Coronary artery (tissue), 2 donors: Measurements from ENCODE around the gene TSPAN9.

ENCODE experiments used
- DNase-seq: peaks from one replicate; pipeline ENCODE4 v3.0.0-alpha.2; 2017; ENCODE audit warnings: low spot score
- H3K27ac ChIP-seq, 2 donors: fragments of 200-600 bp; sonication (generic); one replicate each; pipeline ENCODE4 v1.5.1; 2016 to 2019
- H3K4me3 ChIP-seq: fragments of 200-600 bp; sonication (generic); 2 replicates; pipeline ENCODE4 v1.5.1; 2016; ENCODE audit warnings: mild to moderate bottlenecking, moderate library complexity
- TF ChIP-seq, protein P1 (sequence below): fragments of 200-600 bp; sonication (generic); IDR thresholded peaks from one replicate; pipeline ENCODE4 v1.5.1; 2019; ENCODE audit warnings: antibody characterized with exemption

Gene TSPAN9

DNA sequence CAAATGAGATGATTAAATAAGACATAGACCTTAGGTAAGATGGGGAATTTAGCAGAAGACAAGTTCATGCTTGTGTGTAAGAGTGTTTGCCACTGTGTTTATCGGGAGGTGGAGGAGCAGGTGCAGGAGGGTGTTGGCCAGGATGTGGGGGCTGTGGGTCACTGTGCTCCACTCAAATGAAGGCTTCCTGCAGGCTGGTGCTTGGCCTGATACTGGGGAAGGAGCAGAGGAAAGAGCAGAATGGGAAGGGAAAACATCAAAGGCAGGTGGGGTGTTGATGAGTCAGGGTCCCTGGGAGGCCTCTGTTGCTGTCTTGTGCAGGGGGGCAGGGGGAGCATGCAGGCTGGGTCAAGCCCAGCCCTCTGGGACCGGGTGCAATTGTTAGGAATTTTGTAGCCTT lies 126.5 kb downstream of the TSPAN9 start:
- Histone ChIP-seq H3K27ac (no peak overlapping the region), H3K4me3 (no peak overlapping the region)
- DNase-seq: no peak
- TF ChIP-seq, protein P1, sequence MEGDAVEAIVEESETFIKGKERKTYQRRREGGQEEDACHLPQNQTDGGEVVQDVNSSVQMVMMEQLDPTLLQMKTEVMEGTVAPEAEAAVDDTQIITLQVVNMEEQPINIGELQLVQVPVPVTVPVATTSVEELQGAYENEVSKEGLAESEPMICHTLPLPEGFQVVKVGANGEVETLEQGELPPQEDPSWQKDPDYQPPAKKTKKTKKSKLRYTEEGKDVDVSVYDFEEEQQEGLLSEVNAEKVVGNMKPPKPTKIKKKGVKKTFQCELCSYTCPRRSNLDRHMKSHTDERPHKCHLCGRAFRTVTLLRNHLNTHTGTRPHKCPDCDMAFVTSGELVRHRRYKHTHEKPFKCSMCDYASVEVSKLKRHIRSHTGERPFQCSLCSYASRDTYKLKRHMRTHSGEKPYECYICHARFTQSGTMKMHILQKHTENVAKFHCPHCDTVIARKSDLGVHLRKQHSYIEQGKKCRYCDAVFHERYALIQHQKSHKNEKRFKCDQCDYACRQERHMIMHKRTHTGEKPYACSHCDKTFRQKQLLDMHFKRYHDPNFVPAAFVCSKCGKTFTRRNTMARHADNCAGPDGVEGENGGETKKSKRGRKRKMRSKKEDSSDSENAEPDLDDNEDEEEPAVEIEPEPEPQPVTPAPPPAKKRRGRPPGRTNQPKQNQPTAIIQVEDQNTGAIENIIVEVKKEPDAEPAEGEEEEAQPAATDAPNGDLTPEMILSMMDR: no peak

DNA sequence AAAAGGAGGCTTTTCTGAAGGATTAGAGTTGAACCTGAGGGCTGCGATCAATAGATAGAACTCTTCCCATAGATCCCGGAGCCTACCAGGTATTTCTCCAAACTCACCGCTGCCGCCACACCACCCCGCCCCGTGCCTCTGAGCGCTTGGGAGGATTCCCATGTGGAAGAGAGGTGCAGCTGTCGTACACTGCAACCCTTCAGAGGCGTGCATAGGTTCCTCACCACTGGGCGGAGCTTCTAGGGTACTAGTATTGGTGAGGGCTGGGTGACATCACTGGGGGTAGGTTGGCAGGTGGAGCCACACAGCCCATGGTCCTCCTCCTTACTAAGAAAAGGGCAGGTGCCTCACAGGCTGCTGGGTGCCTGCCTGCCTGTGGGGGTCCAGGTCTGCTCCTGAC lies 127.0 kb downstream of the TSPAN9 start:
- H3K27ac ChIP-seq: no peak overlapping the region
- H3K4me3 ChIP-seq: no peak overlapping the region
- DNase-seq: no peak
- TF ChIP-seq, protein P1: no peak

DNA sequence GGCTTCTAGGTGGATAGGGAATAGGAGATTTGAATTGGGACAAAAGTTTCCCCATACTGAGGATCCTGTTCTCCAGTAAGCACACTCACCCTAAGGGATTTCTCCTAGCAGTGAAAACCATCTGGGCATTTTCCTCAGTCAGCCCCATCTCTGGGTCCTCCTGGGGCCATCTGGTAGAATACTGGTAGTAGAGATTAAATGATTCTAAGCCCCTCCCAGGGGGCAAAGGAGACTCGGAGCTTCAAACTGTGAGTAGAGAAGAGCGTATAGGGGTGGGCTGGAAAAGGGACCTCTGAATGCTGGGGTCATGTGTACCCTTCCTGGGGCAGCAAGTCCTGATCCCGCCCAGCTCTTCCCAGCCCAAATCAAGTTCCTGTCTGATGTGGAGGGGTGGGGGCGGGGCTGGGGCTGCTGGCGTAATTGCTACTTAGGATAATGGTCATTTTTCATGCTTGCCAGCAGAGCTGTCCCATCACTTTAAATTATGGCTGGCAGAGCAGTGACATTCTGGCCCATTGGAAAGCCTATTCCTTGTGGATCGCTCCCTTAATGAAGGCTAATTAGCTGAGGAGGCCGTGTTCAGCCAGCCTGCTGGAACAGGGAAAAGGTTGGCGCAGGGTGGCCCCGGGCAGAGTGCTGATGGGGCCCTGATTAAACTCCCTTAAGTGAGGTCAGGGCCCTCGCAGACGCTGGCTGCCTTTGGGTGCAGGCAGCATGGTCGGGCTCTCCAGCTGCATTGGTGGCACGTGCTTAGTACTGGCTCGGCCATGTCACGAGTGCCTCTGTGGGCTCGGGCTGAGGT lies 127.8 kb downstream of the TSPAN9 start:
- DNase-seq: no peak
- Histone ChIP-seq H3K4me3 (no peak overlapping the region), H3K27ac (peak overlapping the region in 1 of 2 donors; percentile 26)
- TF ChIP-seq, protein P1: no peak

DNA sequence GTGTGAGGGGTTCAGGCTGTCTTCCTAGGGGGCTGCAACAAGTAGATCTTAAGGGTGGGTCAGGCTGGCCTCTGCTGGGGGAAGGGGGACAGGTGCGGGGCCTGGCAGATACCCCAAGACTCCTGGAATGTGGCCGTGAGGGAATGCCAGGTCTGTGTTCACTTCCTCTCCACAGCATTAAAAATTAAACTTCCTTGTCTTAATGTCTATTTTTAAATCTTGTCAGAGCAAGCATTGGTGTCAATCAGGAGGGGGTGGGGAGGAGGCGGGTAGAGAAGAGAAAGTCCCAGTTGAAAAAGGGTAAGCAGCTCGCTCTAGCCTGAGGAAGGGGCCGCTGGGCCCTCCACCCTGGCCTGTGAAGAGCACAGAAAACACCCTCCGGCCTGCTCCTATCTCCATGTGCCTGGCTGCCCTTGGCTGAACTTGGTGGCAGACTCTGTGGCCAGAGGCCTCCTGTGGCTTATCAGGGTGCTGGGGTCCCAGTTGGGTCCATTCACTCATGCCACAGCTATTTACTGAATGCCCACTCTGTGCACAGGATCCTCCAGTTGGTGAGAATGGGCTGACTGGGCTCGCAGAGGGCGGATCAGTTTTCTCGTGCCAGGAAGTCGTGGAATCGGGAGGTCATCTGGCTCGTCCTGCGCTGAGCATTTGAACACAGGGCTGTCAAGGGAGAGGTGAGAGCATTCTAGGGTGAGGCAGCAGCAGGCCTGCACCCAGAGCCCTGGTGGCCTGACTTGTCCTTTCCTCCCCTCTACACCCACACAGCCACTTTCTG lies 128.8 kb downstream of the TSPAN9 start:
- DNase-seq: no peak
- TF ChIP-seq, protein P1: no peak
- Histone ChIP-seq H3K27ac (peak overlapping the region in 1 of 2 donors; percentile 26), H3K4me3 (no peak overlapping the region)

DNA sequence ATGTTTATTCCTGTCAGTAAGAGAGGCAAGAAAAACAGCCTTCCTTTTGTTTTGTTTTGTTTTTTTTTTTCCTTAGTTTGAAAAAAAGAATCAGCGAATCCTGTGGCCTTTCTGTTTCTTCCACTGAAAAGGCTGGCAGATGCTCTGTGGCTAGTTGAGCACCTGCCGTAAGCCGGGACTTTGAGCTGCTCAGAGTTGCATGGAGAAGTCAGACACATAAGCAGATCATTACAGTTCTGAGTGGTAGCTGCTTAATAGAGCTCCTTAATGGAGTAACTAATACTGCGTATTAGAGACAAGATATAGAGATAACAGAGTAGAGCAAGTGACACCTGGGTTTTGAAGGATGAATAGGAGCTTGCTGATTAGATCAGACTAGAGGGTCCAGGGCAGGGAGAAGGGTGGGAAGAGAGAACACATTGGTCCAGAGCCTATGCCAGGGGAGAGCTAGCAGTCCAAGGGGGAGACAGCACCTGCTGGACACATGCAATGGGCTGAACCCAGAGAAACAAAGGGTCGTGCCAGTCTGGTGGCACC lies 129.4 kb downstream of the TSPAN9 start:
- no peak overlapping the region for H3K27ac ChIP-seq
- no peak for DNase-seq

DNA sequence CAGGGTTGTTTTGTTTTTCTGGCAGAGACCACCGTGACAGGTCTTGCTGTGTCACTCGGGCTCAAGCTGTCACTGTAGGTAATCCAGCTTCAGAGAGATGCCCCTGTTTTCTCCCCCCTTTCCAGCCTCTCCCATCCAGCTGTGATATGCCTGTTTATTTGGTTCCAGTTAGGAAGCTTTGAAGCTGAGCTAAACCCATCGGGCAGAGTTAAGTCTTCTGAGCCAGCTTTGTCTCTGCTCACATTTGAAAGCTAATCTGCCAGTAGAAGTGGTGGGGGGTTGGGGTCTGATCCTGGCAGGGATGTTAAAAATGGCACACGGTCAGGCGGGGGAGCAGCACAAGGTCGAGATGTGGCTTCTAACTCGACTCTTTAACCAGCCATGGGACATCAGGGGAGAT lies 130.0 kb downstream of the TSPAN9 start:
- Histone ChIP-seq H3K27ac (no peak overlapping the region), H3K4me3 (no peak overlapping the region)
- TF ChIP-seq, protein P1: no peak
- DNase-seq: no peak

More for the DNA sequence above, 129.4 kb downstream of the TSPAN9 start:
- TF ChIP-seq, protein P1: no peak
- no peak overlapping the region for H3K4me3 ChIP-seq
